ENCODE results near the gene ROPN1B. TPM values are rescaled to one million over a fixed set of nuclear protein-coding genes. Genes with fewer than 3 reads are reported as not detected.

Gene ROPN1B
- total RNA-seq, 1 donor from 2014 or later, result not detected

DNA sequence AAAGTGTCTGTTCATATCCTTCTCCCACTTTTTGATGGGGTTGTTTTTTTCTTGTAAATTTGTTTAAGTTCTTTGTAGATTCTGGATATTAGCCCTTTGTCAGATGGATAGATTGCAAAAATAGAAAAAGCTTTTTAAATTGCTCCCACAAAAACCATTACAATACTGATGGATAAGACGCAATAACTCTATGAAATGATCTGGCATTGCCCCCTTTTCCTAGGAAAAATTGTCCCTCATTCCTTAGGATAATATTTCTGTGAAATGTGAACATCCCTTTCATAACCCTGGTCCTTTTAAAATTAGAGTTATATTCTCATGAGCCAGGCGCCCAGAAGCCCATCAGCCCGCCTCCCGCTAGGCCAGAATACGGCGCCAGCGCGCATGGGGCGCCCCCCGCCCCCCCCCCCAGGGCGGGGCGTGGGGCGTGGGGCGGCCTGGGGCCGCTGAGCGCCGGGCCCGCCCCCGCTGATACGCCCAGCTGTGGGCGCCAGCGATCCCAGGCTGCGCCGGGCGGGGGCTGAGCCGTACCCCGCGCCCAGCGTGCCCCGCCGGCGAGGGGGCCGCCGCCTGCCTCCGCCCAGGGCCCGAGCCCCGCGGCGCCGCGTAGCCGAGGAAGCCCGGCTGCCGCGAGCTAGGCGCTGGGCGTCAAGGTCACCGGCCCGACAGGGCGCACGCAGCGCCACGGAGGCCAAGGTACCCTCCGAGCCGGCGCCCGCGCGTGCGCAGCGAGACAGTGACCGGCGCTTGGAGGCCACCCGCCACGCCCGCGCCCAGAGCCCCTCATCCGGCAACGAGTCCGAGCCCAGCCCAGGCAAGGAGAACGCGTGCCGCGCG, 11.1 kb upstream of the ROPN1B start:
- H3K27me3 Mint-ChIP-seq, result peaks cover 32% of the 10 kb centered on the region
- H3K9me3 Mint-ChIP-seq (ENCODE audit: low read depth), result no peaks in the 10 kb centered on the region
- DNase-seq (ENCODE audit: low spot score, unreplicated experiment), result peak; percentile 15
- H3K4me3 Mint-ChIP-seq (ENCODE audit: low read depth), result peak overlapping the region; percentile 40
- TF ChIP-seq CTCF (IDR thresholded peaks at IDR 0.05; ENCODE audit: unreplicated experiment), result no peak
- no peaks in the 10 kb centered on the region for H3K4me1 Mint-ChIP-seq (ENCODE audit: low read depth)
- H3K36me3 Mint-ChIP-seq (ENCODE audit: insufficient read depth), result no peaks in the 10 kb centered on the region
- no peak overlapping the region for H3K27ac Mint-ChIP-seq

GRCh38 chr3:125958511-125959316, 10.3 kb upstream of the ROPN1B start:
- H3K9me3 Mint-ChIP-seq (ENCODE audit: low read depth), result no peaks in the 10 kb centered on the region
- no peak for DNase-seq (ENCODE audit: low spot score, unreplicated experiment)
- H3K4me1 Mint-ChIP-seq (ENCODE audit: low read depth), result no peaks in the 10 kb centered on the region
- peaks cover 30% of the 10 kb centered on the region for H3K27me3 Mint-ChIP-seq
- no peaks in the 10 kb centered on the region for H3K36me3 Mint-ChIP-seq (ENCODE audit: insufficient read depth)
- TF ChIP-seq CTCF (IDR thresholded peaks at IDR 0.05; ENCODE audit: unreplicated experiment), result no peak
- no peak overlapping the region for H3K4me3 Mint-ChIP-seq (ENCODE audit: low read depth)
- no peak overlapping the region for H3K27ac Mint-ChIP-seq

- Mint-ChIP-seq H3K9me3 (ENCODE audit: low read depth) (no peaks in the 10 kb centered on the region), H3K4me1 (ENCODE audit: low read depth) (no peaks in the 10 kb centered on the region), H3K27ac (no peak overlapping the region), H3K4me3 (ENCODE audit: low read depth) (no peak overlapping the region), H3K36me3 (ENCODE audit: insufficient read depth) (no peaks in the 10 kb centered on the region), H3K27me3 (peaks cover 33% of the 10 kb centered on the region)
- no peak for DNase-seq (ENCODE audit: low spot score, unreplicated experiment)
- TF ChIP-seq CTCF (IDR thresholded peaks at IDR 0.05; ENCODE audit: unreplicated experiment), result no peak
These were observed 9.5 kb upstream of the ROPN1B start for GRCh38 chr3:125959317-125960065.

- DNase-seq (ENCODE audit: low spot score, unreplicated experiment), result no peak
- no peaks in the 10 kb centered on the region for H3K36me3 Mint-ChIP-seq (ENCODE audit: insufficient read depth)
These were observed 8.9 kb upstream of the ROPN1B start for GRCh38 chr3:125960066-125960424.

More at GRCh38 chr3:125960066-125960424, 8.9 kb upstream of the ROPN1B start:
- Mint-ChIP-seq H3K4me1 (ENCODE audit: low read depth) (no peaks in the 10 kb centered on the region), H3K27me3 (peaks cover 29% of the 10 kb centered on the region), H3K27ac (no peak overlapping the region), H3K4me3 (ENCODE audit: low read depth) (no peak overlapping the region), H3K9me3 (ENCODE audit: low read depth) (no peaks in the 10 kb centered on the region)
- no peak for TF ChIP-seq CTCF (IDR thresholded peaks at IDR 0.05; ENCODE audit: unreplicated experiment)
